ENCODE measurements around the gene COLEC12.

DNA sequence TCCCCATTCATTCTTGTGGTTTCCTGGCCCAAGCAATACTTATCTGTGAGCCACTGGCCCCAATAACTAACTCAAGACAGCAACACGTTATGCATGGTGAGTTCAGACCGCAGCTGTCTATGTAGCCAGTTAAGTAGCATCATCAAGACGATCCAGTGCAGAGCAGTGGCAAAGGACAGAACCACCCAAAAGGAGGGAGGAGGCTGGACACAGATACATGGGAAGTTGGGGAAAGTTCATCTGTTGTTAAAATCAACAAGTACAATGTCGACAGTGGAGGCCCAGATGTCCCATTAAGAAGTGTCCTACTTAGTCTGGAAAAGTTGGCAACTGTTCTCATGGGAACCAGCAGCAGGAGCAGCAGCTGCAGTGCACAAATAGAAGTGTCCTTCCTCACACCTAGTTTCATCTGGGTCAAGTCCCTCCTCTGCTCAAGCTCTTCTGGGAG lies 125.8 kb downstream of the COLEC12 start:
- TF ChIP-seq, protein P1, sequence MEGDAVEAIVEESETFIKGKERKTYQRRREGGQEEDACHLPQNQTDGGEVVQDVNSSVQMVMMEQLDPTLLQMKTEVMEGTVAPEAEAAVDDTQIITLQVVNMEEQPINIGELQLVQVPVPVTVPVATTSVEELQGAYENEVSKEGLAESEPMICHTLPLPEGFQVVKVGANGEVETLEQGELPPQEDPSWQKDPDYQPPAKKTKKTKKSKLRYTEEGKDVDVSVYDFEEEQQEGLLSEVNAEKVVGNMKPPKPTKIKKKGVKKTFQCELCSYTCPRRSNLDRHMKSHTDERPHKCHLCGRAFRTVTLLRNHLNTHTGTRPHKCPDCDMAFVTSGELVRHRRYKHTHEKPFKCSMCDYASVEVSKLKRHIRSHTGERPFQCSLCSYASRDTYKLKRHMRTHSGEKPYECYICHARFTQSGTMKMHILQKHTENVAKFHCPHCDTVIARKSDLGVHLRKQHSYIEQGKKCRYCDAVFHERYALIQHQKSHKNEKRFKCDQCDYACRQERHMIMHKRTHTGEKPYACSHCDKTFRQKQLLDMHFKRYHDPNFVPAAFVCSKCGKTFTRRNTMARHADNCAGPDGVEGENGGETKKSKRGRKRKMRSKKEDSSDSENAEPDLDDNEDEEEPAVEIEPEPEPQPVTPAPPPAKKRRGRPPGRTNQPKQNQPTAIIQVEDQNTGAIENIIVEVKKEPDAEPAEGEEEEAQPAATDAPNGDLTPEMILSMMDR (conservative IDR thresholded peaks at IDR 0.05), result no peak
- TF ChIP-seq ZFX (IDR thresholded peaks at IDR 0.05), result no peak
